ENCODE data around the gene BCL11B.

The BCL11B gene

GRCh38 chr14:99164712-99165111, 107.3 kb downstream of the BCL11B start:
- no peak overlapping the region for H3K4me3 ChIP-seq (ENCODE audit: low read depth, low read length)
- no peaks in the 10 kb centered on the region for H3K9me3 ChIP-seq
- TF ChIP-seq, protein P1, sequence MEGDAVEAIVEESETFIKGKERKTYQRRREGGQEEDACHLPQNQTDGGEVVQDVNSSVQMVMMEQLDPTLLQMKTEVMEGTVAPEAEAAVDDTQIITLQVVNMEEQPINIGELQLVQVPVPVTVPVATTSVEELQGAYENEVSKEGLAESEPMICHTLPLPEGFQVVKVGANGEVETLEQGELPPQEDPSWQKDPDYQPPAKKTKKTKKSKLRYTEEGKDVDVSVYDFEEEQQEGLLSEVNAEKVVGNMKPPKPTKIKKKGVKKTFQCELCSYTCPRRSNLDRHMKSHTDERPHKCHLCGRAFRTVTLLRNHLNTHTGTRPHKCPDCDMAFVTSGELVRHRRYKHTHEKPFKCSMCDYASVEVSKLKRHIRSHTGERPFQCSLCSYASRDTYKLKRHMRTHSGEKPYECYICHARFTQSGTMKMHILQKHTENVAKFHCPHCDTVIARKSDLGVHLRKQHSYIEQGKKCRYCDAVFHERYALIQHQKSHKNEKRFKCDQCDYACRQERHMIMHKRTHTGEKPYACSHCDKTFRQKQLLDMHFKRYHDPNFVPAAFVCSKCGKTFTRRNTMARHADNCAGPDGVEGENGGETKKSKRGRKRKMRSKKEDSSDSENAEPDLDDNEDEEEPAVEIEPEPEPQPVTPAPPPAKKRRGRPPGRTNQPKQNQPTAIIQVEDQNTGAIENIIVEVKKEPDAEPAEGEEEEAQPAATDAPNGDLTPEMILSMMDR (IDR thresholded peaks at IDR 0.05; ENCODE audit: low read depth, low read length): no peak
- H3K4me1 ChIP-seq: no peaks in the 10 kb centered on the region
- DNase-seq: no peak
- H3K36me3 ChIP-seq: no peaks in the 10 kb centered on the region
- no peaks in the 10 kb centered on the region; the same call in 1 of the 2 replicates for H3K27me3 ChIP-seq

- Histone ChIP-seq H3K9me3 (no peaks in the 10 kb centered on the region), H3K27me3 (no peaks in the 10 kb centered on the region), H3K4me1 (no peaks in the 10 kb centered on the region), H3K36me3 (no peaks in the 10 kb centered on the region), H3K4me3 (ENCODE audit: low read depth, low read length) (no peak overlapping the region)
- DNase-seq: no peak
- TF ChIP-seq, protein P1 (IDR thresholded peaks at IDR 0.05; ENCODE audit: low read depth, low read length): no peak
Observed at GRCh38 chr14:99163446-99163845, 108.6 kb downstream of the BCL11B start.

- H3K4me1 ChIP-seq: no peaks in the 10 kb centered on the region
- H3K4me3 ChIP-seq (ENCODE audit: low read depth, low read length): no peak overlapping the region
- DNase-seq: no peak
- TF ChIP-seq, protein P1 (IDR thresholded peaks at IDR 0.05; ENCODE audit: low read depth, low read length): no peak
- no peaks in the 10 kb centered on the region for H3K36me3 ChIP-seq
- no peaks in the 10 kb centered on the region for H3K27me3 ChIP-seq
- no peaks in the 10 kb centered on the region for H3K9me3 ChIP-seq
Observed at GRCh38 chr14:99159341-99160340, 112.4 kb downstream of the BCL11B start.

DNA sequence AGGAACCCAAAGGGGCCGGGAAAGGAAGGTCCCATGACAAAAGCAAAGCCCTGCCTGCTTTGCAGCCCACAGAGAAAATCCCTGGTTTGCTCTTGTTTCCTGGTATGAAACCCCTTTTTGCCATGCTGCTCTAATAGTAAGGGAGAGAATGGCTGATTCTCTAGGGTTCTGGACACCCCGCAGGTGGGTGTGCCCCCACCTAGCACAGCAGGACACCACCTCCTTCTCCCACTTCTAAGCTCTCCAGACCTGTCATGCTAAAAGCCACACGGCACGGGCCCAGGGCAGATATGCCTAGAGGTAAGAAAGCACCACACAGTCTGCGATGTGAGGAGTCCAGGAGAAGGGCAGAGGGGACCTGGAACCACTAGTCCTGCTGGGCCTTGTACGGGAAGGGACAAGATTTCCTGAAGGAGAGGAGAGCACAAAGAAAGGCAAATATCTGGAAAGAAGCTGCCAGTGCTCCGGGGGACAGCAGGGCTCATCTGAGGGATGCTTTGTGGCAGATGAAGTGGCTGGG, 113.3 kb downstream of the BCL11B start:
- TF ChIP-seq, protein P1 (IDR thresholded peaks at IDR 0.05; ENCODE audit: low read depth, low read length): no peak
- H3K36me3 ChIP-seq: no peaks in the 10 kb centered on the region
- DNase-seq: no peak
- H3K9me3 ChIP-seq: no peaks in the 10 kb centered on the region
- H3K4me1 ChIP-seq: no peaks in the 10 kb centered on the region
- H3K4me3 ChIP-seq (ENCODE audit: low read depth, low read length): no peak overlapping the region
- no peaks in the 10 kb centered on the region for H3K27me3 ChIP-seq

DNA sequence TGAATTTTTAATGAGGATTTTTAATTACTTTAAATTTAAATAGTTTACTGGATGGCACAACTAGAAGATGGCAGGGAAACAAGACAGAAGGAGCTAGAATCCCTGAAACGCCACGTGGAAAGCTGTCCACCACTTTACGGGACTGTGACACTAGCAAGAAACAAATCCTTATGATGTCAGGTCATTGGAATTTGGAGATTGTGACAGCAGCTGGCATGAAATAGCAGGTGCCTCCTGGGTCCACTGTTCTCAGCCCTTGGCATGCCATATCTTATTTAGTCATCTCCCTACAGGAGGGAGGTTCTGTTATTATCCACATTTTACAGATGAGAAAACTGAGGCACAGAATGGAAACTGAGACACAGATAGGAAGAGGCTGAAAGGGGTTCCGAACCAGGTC, 113.8 kb downstream of the BCL11B start:
- DNase-seq: no peak

More for the DNA sequence above, 113.8 kb downstream of the BCL11B start:
- no peaks in the 10 kb centered on the region for H3K9me3 ChIP-seq
- H3K36me3 ChIP-seq: no peaks in the 10 kb centered on the region
- no peaks in the 10 kb centered on the region for H3K27me3 ChIP-seq
- no peaks in the 10 kb centered on the region for H3K4me1 ChIP-seq
- no peak overlapping the region for H3K4me3 ChIP-seq (ENCODE audit: low read depth, low read length)
- TF ChIP-seq, protein P1 (IDR thresholded peaks at IDR 0.05; ENCODE audit: low read depth, low read length): no peak
